Large intestine (tissue), 3 donors: Measurements from ENCODE around the gene CER1. TPM values are rescaled to one million over a fixed set of nuclear protein-coding genes. Genes with fewer than 3 reads are reported as not detected.

Experiments
- DNase-seq, 2 donors: peaks; one replicate each; pipeline versions ENCODE4 v3.0.0 to v3.0.0-alpha.2; 2013
- H3K27ac ChIP-seq: one replicate; pipeline ENCODE4 v1.5.1; 2013; ENCODE audit warnings: low read length
- H3K27me3 ChIP-seq: 2 replicates; pipeline ENCODE4 v1.6.1; 2013; ENCODE audit warnings: low read length; ENCODE audit not compliant: control insufficient read depth, insufficient read depth
- H3K36me3 ChIP-seq: 2 replicates; pipeline ENCODE4 v1.6.1; 2013; ENCODE audit warnings: low read length; ENCODE audit not compliant: control insufficient read depth, insufficient read depth
- H3K4me1 ChIP-seq: one replicate; pipeline ENCODE4 v1.6.1; 2013; ENCODE audit warnings: low read length; ENCODE audit not compliant: control insufficient read depth, insufficient read depth
- H3K4me3 ChIP-seq: one replicate; pipeline ENCODE4 v1.5.1; 2013; ENCODE audit warnings: low read length
- H3K9me3 ChIP-seq: one replicate; pipeline ENCODE4 v1.6.1; 2013; ENCODE audit warnings: mild to moderate bottlenecking, low read depth, low read length, moderate library complexity; ENCODE audit not compliant: control insufficient read depth
- WGBS: methylation state at CpG from one replicate; pipeline ENCODE4 v1.1.5; 2013; ENCODE audit warnings: low lambda C conversion rate; ENCODE audit not compliant: insufficient coverage; 5-methylcytosine and 5-hydroxymethylcytosine counted together
- polyA plus RNA-seq: library from polyadenylated mRNA; unstranded; fragments of 120-200 nt; gene quantifications from one replicate; pipeline ENCODE4 v1.2.1, GENCODE V29; 2013

The CER1 gene
- polyA plus RNA-seq, 1 donor: 0.06 TPM

DNA sequence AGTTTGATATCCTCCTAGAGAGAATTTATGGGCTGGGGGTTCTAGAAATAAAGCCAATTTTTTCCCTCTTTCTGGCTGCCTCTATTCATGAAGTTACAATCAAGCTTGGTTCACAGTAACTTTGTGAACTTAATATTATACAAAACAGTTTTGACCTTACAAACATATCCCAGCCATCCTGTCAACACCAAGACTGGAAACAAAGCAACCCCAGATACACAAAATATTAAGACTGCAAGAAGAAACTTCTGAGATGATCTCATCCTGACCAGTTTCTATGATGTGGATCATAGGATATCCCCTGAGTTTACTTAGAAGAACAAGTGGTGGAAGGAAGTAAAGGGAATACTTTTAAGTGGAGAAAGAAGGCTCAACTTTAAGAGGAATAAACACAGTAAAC is 28.3 kb upstream of the CER1 start:
- Histone ChIP-seq H3K4me3 (no peak overlapping the region), H3K4me1 (no peaks in the 10 kb centered on the region), H3K36me3 (peaks cover 8% of the 10 kb centered on the region), H3K27me3 (no peaks in the 10 kb centered on the region), H3K9me3 (no peaks in the 10 kb centered on the region), H3K27ac (no peak overlapping the region)
- DNase-seq: no peak

- no peak for DNase-seq
- H3K27me3 ChIP-seq: no peaks in the 10 kb centered on the region
- 100% methylated on average over 1 of the region's 9 CpGs for WGBS
- no peak overlapping the region for H3K27ac ChIP-seq
- no peaks in the 10 kb centered on the region for H3K4me1 ChIP-seq
- H3K9me3 ChIP-seq: no peaks in the 10 kb centered on the region
- H3K36me3 ChIP-seq: peaks cover 7% of the 10 kb centered on the region
- H3K4me3 ChIP-seq: no peak overlapping the region
Observed at GRCh38 chr9:14749741-14750211, 27.2 kb upstream of the CER1 start.

GRCh38 chr9:14748373-14748772 is 25.8 kb upstream of the CER1 start:
- no peak for DNase-seq
- Histone ChIP-seq H3K36me3 (peaks cover 7% of the 10 kb centered on the region), H3K4me1 (no peaks in the 10 kb centered on the region), H3K4me3 (no peak overlapping the region), H3K9me3 (no peaks in the 10 kb centered on the region), H3K27ac (no peak overlapping the region), H3K27me3 (no peaks in the 10 kb centered on the region)
- no CpG with 5 or more reads among the region's 3 CpGs for WGBS

GRCh38 chr9:14747111-14747510 is 24.6 kb upstream of the CER1 start:
- H3K27ac ChIP-seq: no peak overlapping the region

GRCh38 chr9:14746626-14747025 is 24.1 kb upstream of the CER1 start:
- no peak for DNase-seq
- peaks cover 7% of the 10 kb centered on the region for H3K36me3 ChIP-seq
- H3K27ac ChIP-seq: no peak overlapping the region
- WGBS: 71% methylated on average over 1 of the region's 3 CpGs
- no peak overlapping the region for H3K4me3 ChIP-seq
- H3K4me1 ChIP-seq: no peaks in the 10 kb centered on the region
- H3K27me3 ChIP-seq: no peaks in the 10 kb centered on the region
- no peaks in the 10 kb centered on the region for H3K9me3 ChIP-seq

More at GRCh38 chr9:14747111-14747510, 24.6 kb upstream of the CER1 start:
- Histone ChIP-seq H3K9me3 (no peaks in the 10 kb centered on the region), H3K4me3 (no peak overlapping the region), H3K27me3 (no peaks in the 10 kb centered on the region), H3K4me1 (no peaks in the 10 kb centered on the region), H3K36me3 (peaks cover 7% of the 10 kb centered on the region)
- DNase-seq: no peak

- Histone ChIP-seq H3K9me3 (no peaks in the 10 kb centered on the region), H3K4me3 (no peak overlapping the region), H3K27me3 (no peaks in the 10 kb centered on the region), H3K36me3 (peaks cover 7% of the 10 kb centered on the region), H3K27ac (no peak overlapping the region), H3K4me1 (no peaks in the 10 kb centered on the region)
- no CpG with 5 or more reads among the region's 1 CpG for WGBS
- no peak for DNase-seq
Observed at GRCh38 chr9:14744768-14745167, 22.2 kb upstream of the CER1 start.

DNA sequence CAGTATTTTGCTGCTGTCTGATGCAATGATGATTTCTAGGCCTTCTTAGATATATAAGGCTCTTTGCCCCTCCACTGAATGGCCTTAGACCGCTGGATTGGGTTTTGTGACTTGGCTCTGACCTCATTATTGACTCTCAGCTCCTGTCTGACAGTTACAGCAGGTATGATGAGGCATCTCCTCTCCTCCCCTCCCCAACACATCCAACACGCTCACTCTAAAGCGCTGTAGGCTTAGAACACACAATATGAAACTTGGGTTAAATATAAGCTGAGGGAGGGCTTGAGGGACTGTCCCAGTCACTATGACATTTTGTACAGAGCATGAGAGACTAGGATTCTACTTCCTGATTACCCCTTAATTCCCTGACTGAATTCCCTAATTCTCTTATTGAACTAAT is 18.8 kb upstream of the CER1 start:
- H3K27me3 ChIP-seq: no peaks in the 10 kb centered on the region
- WGBS: no CpG with 5 or more reads among the region's 3 CpGs
- no peak for DNase-seq
- H3K27ac ChIP-seq: no peak overlapping the region
- H3K36me3 ChIP-seq: peaks cover 12% of the 10 kb centered on the region
- H3K4me1 ChIP-seq: no peaks in the 10 kb centered on the region
- no peaks in the 10 kb centered on the region for H3K9me3 ChIP-seq
- H3K4me3 ChIP-seq: no peak overlapping the region

- H3K36me3 ChIP-seq: peaks cover 5% of the 10 kb centered on the region
- H3K4me1 ChIP-seq: no peaks in the 10 kb centered on the region
- H3K9me3 ChIP-seq: no peaks in the 10 kb centered on the region
- WGBS: 77% methylated on average over 2 of the region's 5 CpGs
- DNase-seq: no peak
- H3K27me3 ChIP-seq: no peaks in the 10 kb centered on the region
- no peak overlapping the region for H3K4me3 ChIP-seq
- no peak overlapping the region for H3K27ac ChIP-seq
Observed at GRCh38 chr9:14733133-14733532, 10.6 kb upstream of the CER1 start.

- H3K36me3 ChIP-seq: peaks cover under 1% of the 10 kb centered on the region
- H3K27me3 ChIP-seq: no peaks in the 10 kb centered on the region
- no peak for DNase-seq
- H3K4me3 ChIP-seq: no peak overlapping the region
- no CpG with 5 or more reads among the region's 1 CpG for WGBS
- no peak overlapping the region for H3K27ac ChIP-seq
- H3K9me3 ChIP-seq: no peaks in the 10 kb centered on the region
- H3K4me1 ChIP-seq: no peaks in the 10 kb centered on the region
Observed at GRCh38 chr9:14731294-14731981, 8.9 kb upstream of the CER1 start.

GRCh38 chr9:14730461-14730898 is 7.9 kb upstream of the CER1 start:
- Histone ChIP-seq H3K27me3 (no peaks in the 10 kb centered on the region), H3K4me3 (no peak overlapping the region), H3K9me3 (no peaks in the 10 kb centered on the region), H3K4me1 (no peaks in the 10 kb centered on the region), H3K36me3 (no peaks in the 10 kb centered on the region), H3K27ac (no peak overlapping the region)
- DNase-seq: no peak
- 92% methylated on average over 2 of the region's 2 CpGs for WGBS

- DNase-seq: no peak
Observed at GRCh38 chr9:14723301-14723700, 768 bp upstream of the CER1 start.

More at GRCh38 chr9:14723301-14723700, 768 bp upstream of the CER1 start:
- 29% methylated on average over 1 of the region's 4 CpGs for WGBS
- H3K4me1 ChIP-seq: no peaks in the 10 kb centered on the region
- H3K27me3 ChIP-seq: peaks cover 7% of the 10 kb centered on the region
- no peaks in the 10 kb centered on the region for H3K9me3 ChIP-seq
- H3K4me3 ChIP-seq: no peak overlapping the region
- no peaks in the 10 kb centered on the region for H3K36me3 ChIP-seq
- H3K27ac ChIP-seq: no peak overlapping the region
